Mesothelial cell of epicardium (in vitro differentiated cells): ENCODE data around the gene UGT1A10. TPM values are rescaled to one million over a fixed set of nuclear protein-coding genes. Genes with fewer than 3 reads are reported as not detected.
"Not testable (repeated sequence)": the region's sequence is repeated elsewhere in the genome, so short reads cannot be mapped to it uniquely, and the experiment has no call there.

Experiments
- DNase-seq, 2 experiments: peaks; one replicate each; pipeline ENCODE4 v3.0.0; 2021; ENCODE audit warnings: low spot score in 2 of 2; ENCODE audit not compliant: unreplicated experiment in 2 of 2
- H3K27ac Mint-ChIP-seq: 2 replicates; pipeline ENCODE4 v1.8.0; 2021; ENCODE audit warnings: mixed read lengths
- H3K27me3 Mint-ChIP-seq: 2 replicates; pipeline ENCODE4 v1.8.0; 2021; ENCODE audit warnings: low read depth, mixed read lengths
- H3K36me3 Mint-ChIP-seq: 2 replicates; pipeline ENCODE4 v1.8.0; 2021; ENCODE audit warnings: mixed read lengths
- H3K4me1 Mint-ChIP-seq: 2 replicates; pipeline ENCODE4 v1.8.0; 2021; ENCODE audit warnings: mixed read lengths
- H3K4me3 Mint-ChIP-seq: 2 replicates; pipeline ENCODE4 v1.8.0; 2021; ENCODE audit warnings: mild to moderate bottlenecking, moderate library complexity, mixed read lengths
- H3K9me3 Mint-ChIP-seq: 2 replicates; pipeline ENCODE4 v1.8.0; 2021; ENCODE audit warnings: mixed read lengths
- CTCF ChIP-seq: fragments of 200-600 bp; sonication (generic); IDR thresholded peaks from one replicate; pipeline ENCODE4 v1.5.0; 2021; ENCODE audit warnings: antibody characterized with exemption; ENCODE audit not compliant: unreplicated experiment
- total RNA-seq: library from RNA; stranded (reverse); gene quantifications from 3 replicates; pipeline ENCODE4 v1.2.1, GENCODE V29; 2021

The UGT1A10 gene
- total RNA-seq, 1 donor from 2014 or later = not detected

- Mint-ChIP-seq H3K36me3 (no peaks in the 10 kb centered on the region), H3K27me3 (peaks cover 42% of the 10 kb centered on the region), H3K4me1 (no peaks in the 10 kb centered on the region), H3K4me3 (no peak overlapping the region), H3K9me3 (no peaks in the 10 kb centered on the region), H3K27ac (no peak overlapping the region)
- no peak for DNase-seq
- no peak for TF ChIP-seq CTCF
Measured at GRCh38 chr2:233714121-233714520, 77.9 kb downstream of the UGT1A10 start.

- Mint-ChIP-seq H3K27me3 (peaks cover 25% of the 10 kb centered on the region), H3K36me3 (no peaks in the 10 kb centered on the region), H3K4me1 (no peaks in the 10 kb centered on the region), H3K4me3 (no peak within 1 kb of the TSS), H3K27ac (no peak within 1 kb of the TSS), H3K9me3 (no peaks in the 10 kb centered on the region)
- no peak for DNase-seq
- no peak for TF ChIP-seq CTCF
Measured at GRCh38 chr2:233718552-233718951, 82.3 kb downstream of the UGT1A10 start, which contains the start of gene UGT1A4. Gene UGT1A4, plus strand, starts transcription at chr2:233718736. Its CDS starts 85 bp downstream, at chr2:233718821.

GRCh38 chr2:233728723-233729301 is 92.6 kb downstream of the UGT1A10 start, which contains the start of gene UGT1A3:
Gene UGT1A3, plus strand, starts transcription at chr2:233729042. Its CDS starts 85 bp downstream, at chr2:233729127.
- TF ChIP-seq CTCF = no peak
- H3K9me3 Mint-ChIP-seq = peaks cover 7% of the 10 kb centered on the region
- H3K27ac Mint-ChIP-seq = no peak within 1 kb of the TSS
- H3K4me3 Mint-ChIP-seq = no peak within 1 kb of the TSS
- H3K4me1 Mint-ChIP-seq = no peaks in the 10 kb centered on the region
- no peaks in the 10 kb centered on the region for H3K36me3 Mint-ChIP-seq
- peaks cover 4% of the 10 kb centered on the region for H3K27me3 Mint-ChIP-seq
- DNase-seq = no peak

- Mint-ChIP-seq H3K9me3 (peaks cover 11% of the 10 kb centered on the region), H3K27me3 (peaks cover 37% of the 10 kb centered on the region)
- DNase-seq, H3K36me3 Mint-ChIP-seq, H3K4me3 Mint-ChIP-seq, H3K4me1 Mint-ChIP-seq, H3K27ac Mint-ChIP-seq: not testable (repeated sequence)
Measured at GRCh38 chr2:233736868-233737653, 100.8 kb downstream of the UGT1A10 start.

- Mint-ChIP-seq H3K9me3 (peaks cover 11% of the 10 kb centered on the region), H3K27ac (no peak overlapping the region), H3K27me3 (peaks cover 19% of the 10 kb centered on the region), H3K4me3 (no peak overlapping the region), H3K4me1 (no peaks in the 10 kb centered on the region), H3K36me3 (no peaks in the 10 kb centered on the region)
- DNase-seq = no peak
- no peak for TF ChIP-seq CTCF
Measured at GRCh38 chr2:233740870-233741269, 104.6 kb downstream of the UGT1A10 start.

GRCh38 chr2:233743464-233744259 is 107.4 kb downstream of the UGT1A10 start:
- Mint-ChIP-seq H3K4me3 (no peak overlapping the region), H3K27me3 (peaks cover 19% of the 10 kb centered on the region), H3K4me1 (no peaks in the 10 kb centered on the region), H3K27ac (no peak overlapping the region), H3K36me3 (no peaks in the 10 kb centered on the region), H3K9me3 (peaks cover 16% of the 10 kb centered on the region)
- no peak for TF ChIP-seq CTCF
- DNase-seq = no peak
